Stimulated activated CD8-positive, alpha-beta memory T cell treated with anti-CD3 and anti-CD28 coated beads, Interleukin-4, amount 100 ng/mL, for 48 hours (primary cell): ENCODE data around the gene SCEL.

Experiments
- DNase-seq: peaks from one replicate; pipeline ENCODE4 v3.0.0-alpha.2; 2020

The SCEL gene

GRCh38 chr13:77521595-77522367 lies 13.7 kb upstream of the SCEL start:
- no peak for DNase-seq

DNA sequence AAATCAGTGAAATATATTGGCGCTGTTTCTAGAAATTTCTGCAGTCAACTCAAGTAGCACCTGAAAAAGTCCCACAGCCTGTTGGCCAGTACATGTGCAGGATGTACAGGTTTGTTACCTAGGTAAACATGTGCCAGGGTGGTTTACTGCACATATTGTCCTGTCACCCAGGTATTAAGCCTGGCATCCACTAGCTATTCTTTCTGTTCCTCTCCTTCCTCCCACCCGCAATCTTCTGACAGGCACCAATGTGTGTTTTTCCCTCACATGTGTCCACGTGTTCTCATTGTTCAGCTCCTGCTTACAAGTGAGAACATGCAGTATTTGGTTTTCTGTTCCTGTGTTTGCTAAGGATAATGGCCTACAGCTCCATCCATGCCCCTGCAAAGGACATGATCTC lies 13.1 kb upstream of the SCEL start:
- no peak for DNase-seq

- DNase-seq: no peak
Measured at GRCh38 chr13:77523386-77523785, 12.1 kb upstream of the SCEL start.

- no peak for DNase-seq
Measured at GRCh38 chr13:77523834-77524728, 11.4 kb upstream of the SCEL start.

DNA sequence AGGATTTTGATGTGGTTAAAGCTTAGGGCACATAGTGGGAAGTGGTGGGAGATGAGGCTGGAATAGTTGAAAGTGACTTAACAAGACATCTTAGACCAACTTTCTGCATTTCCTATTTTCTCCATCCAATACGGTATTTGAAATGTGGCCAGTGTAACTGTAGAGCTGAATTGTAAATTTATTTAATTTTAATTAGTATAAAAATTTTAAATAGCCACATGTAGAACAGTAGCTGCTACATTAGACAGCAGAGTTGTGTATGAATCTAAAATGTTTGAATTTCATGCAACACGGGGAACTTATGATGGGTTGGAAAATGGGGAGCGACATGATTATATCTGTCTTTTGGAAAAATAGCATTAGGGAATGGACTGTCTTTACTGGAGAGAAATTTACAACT lies 7.1 kb upstream of the SCEL start:
- no peak for DNase-seq

GRCh38 chr13:77528834-77529500 lies 6.5 kb upstream of the SCEL start:
- DNase-seq: no peak

GRCh38 chr13:77529501-77529840 lies 6.0 kb upstream of the SCEL start:
- no peak for DNase-seq

DNA sequence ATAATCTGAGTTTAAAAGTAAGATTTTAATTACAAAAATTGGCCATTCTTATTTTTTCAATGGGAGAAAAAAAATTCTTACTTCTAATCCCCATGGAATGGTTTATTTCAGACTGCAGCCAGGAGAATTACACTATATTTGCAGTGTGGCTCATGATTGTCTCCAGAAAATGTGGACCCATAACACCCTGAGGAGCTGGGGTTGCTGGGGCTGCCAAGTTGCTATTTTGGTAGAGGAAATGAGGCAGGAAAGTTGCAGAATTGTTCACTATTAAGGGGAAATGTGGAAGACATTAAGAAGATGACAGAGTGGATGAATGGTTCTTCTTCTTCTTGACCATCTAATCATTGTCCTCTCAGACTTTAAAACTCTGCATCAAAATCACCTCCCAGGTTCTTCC lies 4.6 kb upstream of the SCEL start:
- DNase-seq: no peak

GRCh38 chr13:77532983-77533382 lies 2.5 kb upstream of the SCEL start:
- no peak for DNase-seq

GRCh38 chr13:77533875-77534788 lies 1.4 kb upstream of the SCEL start:
- no peak for DNase-seq

DNA sequence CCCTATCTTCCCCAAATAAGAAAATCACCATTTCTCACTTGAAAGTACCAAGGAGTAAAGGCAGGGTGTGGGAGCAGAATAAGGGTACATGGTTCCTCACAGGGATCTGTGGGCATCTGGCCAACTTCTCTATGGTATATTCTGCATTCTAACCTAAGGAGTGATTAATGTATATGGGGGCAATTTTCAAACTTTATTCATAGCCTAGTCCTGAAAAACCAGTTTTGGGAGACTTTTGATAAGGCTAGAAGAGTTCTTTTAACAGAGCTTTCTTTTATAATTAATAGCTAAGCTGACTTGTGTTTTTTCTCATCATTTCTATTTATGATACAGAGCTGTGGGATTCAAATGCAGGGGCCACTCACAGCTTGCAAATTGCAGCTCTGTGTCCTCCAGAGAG lies 852 bp downstream of the SCEL start:
- no peak for DNase-seq

- DNase-seq: no peak
Measured at GRCh38 chr13:77537289-77537919, 1.9 kb downstream of the SCEL start.

DNA sequence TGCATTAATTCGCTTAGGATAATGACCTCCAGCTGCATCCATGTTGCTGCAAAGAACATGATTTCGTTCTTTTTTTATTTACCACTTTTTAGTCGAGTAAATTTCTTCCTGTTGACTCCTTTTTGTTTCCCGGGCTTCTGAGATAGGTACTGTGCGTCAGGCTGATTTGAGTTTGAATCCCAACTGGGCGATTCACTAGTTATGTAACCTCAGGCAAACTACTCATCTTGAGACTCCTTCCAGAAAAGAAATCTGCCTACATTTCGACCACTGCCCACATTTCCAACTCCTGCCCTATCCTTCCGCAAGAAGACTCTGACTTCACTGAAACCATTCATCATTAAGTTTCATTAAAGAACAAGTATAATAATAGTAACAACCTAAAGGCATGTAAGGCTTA lies 8.2 kb downstream of the SCEL start:
- no peak for DNase-seq

DNA sequence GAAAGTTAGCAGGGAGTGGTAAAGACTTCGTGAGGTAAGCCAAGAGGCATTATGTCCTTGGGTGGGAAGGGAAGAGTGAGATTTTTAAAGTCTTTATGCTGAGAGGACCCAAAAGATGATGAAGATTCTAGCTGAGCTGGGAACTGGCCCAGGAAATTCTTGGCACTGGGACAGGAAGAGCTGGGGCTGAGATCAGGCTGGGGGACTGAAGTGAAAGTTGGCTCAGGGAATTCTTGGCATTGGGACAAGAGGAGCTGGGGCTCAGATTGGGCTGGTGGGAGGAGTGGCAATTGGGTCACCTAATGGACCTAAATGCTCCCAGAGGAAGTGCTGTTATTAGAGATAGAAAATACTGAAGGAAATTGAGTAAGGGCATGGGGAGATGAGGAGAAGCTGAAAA lies 8.8 kb downstream of the SCEL start:
- DNase-seq: no peak

- no peak for DNase-seq
Measured at GRCh38 chr13:77544758-77545338, 9.3 kb downstream of the SCEL start.

GRCh38 chr13:77545626-77546412 lies 10.3 kb downstream of the SCEL start:
- DNase-seq: no peak

DNA sequence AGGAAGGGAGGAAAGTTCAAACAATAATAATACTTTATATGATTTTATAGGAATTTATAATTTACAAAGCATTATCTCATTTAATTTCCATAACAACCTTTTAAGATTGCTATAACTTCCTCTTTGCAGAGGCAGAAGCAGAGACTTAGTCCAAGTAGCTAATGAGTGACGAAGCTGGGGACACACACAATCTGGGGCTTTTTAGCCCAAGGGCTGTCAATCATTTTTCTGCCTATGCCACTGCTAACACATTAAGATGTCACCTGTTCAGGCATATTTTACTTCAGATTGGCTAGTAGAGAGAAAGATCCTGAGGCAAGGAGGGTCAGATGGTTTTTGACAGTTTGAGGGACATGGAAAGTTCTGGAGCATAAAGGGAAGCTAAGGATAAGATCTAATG lies 12.6 kb downstream of the SCEL start:
- DNase-seq: no peak

DNA sequence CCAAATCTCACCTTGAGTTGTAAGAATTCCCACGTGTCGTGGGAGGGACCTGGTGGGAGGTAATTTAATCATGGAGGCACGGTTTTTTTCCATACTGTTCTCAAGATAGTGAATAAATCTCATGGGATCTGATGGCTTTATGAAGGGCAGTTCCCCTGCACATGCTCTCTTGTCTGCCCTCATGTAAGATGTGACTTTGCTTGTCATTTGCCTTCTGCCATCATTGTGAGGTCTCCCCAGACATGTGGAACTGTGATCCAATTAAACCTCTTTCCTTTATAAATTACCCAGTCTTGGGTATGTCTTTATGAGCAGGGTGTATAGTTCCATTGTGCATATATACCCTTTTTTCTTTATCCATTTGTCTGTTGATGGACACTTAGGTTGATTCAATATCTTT lies 13.1 kb downstream of the SCEL start:
- no peak for DNase-seq

DNA sequence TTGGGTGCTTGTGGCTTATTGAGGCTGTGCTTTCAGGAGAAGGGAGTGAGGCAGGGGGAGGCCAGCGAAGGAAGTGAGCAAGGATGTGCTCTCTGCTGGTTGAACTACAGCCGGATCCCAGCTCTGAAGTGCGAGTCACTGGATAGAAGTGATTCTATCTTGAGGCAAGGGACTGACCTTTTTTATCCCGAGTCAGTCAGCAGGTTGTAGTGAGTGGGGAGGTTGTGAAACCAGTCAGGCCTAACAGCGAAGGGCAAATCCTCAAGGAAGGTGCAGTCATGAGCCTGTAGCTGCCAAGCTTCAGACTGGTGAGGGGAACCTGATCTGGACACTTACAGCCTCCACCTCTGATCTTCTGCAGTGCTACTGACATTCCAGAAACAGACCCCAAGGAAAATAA lies 18.6 kb downstream of the SCEL start:
- DNase-seq: no peak

GRCh38 chr13:77555246-77555645 lies 19.7 kb downstream of the SCEL start:
- DNase-seq: no peak

DNA sequence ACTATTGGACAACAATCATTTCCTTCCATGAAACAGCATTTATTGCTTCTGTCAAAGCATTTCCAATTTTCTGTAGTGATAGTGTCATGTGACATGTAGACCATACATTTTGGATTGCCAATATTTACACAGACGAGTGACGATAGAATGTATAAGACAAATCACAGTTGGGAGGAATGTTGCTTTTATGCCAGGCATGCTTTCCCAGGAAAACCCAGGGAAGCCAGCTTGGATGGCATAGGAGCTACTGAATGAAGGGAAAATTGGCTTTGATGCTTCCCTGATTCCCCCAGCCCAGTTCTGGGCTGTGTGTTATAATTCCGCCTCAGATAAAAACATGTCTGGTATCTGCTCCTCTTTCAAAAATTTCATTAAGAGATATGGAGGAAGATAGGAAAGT lies 22.5 kb downstream of the SCEL start:
- no peak for DNase-seq
